ENCODE results near the gene HORMAD2.

GRCh38 chr22:30208631-30209603 is 128.7 kb downstream of the HORMAD2 start:
- TF ChIP-seq, protein P1, sequence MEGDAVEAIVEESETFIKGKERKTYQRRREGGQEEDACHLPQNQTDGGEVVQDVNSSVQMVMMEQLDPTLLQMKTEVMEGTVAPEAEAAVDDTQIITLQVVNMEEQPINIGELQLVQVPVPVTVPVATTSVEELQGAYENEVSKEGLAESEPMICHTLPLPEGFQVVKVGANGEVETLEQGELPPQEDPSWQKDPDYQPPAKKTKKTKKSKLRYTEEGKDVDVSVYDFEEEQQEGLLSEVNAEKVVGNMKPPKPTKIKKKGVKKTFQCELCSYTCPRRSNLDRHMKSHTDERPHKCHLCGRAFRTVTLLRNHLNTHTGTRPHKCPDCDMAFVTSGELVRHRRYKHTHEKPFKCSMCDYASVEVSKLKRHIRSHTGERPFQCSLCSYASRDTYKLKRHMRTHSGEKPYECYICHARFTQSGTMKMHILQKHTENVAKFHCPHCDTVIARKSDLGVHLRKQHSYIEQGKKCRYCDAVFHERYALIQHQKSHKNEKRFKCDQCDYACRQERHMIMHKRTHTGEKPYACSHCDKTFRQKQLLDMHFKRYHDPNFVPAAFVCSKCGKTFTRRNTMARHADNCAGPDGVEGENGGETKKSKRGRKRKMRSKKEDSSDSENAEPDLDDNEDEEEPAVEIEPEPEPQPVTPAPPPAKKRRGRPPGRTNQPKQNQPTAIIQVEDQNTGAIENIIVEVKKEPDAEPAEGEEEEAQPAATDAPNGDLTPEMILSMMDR (IDR thresholded peaks at IDR 0.05): no peak
- no peak for TF ChIP-seq POLR2A (IDR thresholded peaks at IDR 0.05)
